HG03196 (cell line): ENCODE measurements around the gene WDFY2.

Experiments
- ATAC-seq: cut with Tn5 transposase; IDR thresholded peaks from one replicate; pipeline ENCODE4 v1.9.1; 2021; ENCODE audit not compliant: unreplicated experiment

The WDFY2 gene

DNA sequence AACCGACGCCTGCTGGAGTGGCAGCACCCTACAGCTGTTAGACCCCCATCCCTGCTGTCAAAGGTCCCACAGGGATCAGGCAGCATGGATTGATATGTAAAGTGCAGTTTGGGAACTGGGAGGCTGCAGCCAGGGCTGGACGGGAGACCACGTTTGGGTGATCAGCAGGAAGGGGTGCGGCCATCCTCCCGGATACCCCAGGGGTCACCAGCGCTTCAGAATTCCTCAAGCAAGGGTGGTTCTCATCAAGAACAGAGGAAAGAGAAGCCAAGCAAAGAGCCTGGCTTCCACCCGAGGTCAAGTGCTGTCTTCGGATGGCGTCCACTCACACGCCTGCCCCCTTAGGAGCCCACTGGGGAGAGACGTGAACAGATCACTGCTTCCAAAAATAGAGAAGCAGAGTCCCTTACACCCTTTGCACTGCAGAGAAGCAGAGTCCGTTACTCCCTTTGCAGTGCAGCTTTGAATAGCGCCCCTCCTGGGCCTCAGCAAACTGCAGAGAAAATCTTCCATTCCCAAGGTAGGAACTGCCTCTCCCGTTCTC, 184.2 kb downstream of the WDFY2 start:
- no peak for ATAC-seq

DNA sequence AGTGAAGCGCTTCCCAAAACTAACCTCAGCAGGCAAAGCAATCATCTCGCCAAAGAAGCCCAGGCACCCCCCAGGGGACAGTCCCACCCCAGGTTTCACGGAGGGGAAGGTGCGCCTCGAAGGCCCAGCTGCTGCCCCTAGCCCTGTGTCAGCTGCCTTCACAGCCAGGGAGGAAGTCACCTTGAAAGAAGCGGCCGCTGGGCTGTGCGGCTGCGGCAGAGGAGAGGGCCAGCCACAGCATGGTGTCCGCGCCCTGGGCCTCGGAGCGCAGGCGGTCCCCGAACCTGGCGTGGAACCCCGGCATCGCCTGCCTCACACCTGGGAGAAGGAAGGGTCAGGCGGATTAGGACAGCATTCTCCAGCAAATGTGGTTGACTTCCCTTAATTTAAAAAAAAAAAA, 184.7 kb downstream of the WDFY2 start:
- no peak for ATAC-seq

DNA sequence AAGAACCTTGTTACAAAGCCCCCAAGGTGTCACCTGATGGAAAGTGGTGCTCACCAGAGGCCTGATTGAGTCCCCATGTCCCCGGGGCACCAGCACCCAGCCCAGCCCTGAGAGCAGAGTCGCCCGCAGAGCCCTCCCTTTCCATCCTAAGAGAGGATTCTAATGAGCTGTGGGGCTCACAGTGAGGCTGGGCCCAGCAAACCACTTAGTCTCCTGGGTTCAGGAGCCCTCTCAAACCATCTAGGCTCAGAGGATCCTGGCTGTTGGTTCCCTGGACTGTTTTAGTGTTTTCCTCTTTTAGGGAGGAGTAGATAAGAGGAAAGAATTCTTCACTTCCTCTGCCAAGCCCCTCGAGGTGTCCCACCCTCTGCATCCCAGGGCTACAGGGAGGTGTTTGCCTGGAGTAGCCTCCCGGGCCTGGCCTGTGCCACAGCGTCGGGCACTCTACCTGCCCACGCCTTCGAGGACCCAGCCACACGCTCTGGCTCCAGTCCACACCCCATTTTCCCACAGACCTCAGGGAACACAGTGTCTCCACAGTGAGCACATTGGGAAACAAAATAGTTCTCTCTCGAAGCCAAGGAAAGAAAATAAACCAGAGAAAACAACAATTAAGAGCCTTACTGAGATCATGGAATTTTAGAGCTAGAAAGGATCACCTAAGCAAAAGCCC, 185.3 kb downstream of the WDFY2 start:
- ATAC-seq = no peak

DNA sequence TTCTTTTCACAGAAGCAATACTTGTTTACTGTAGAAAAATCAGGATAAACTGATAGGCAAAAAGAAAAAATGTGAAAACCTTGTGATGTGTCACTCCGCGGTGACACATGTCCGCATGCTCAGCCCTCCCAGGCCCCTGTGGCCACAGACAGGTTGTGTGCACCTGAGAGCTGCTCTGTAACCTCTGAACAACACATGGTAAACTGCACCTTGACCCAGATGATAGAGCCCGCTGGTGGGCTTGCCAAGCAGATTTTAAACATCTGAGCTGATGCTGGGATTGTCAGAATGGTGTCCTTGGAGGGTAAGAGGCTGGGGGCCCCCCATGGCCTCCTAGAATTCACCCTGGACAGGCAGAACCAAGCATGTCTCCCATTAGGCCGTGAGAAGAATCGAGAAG, 185.9 kb downstream of the WDFY2 start:
- ATAC-seq = no peak

DNA sequence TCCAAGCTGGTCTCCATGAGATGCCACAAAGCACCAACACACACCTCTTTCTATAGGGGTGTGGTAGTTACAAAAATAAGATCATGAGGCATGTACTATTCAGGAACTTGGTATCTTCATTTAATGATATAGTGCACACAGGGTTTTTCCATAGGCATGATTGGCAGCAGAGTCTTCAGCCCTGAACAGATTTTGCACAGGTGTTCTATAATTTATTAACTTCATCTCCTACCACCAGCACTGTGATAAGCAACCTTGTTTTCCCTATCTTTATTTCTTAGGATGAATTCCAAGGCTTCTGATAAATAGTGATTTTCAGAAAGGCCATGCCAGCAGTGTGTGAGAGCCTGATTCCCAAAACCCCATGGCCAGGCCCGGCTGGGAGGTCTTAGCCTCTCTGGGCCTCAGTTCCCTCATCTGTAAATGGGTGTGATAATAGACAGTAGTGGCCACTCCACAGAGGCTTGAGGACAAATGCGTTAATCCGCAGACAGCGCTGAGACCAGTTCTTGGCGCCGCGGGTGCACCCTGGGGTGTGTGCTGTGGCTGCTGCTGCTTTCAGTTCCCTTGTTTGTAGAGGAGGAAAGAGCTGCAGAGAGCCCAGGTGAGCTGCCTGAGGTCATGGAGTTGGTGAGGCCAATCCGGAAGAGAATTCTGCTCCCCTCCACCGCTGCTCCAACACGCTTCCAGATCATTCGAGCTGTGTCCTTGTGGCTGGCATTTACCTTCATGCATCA, 186.6 kb downstream of the WDFY2 start:
- ATAC-seq = no peak

DNA sequence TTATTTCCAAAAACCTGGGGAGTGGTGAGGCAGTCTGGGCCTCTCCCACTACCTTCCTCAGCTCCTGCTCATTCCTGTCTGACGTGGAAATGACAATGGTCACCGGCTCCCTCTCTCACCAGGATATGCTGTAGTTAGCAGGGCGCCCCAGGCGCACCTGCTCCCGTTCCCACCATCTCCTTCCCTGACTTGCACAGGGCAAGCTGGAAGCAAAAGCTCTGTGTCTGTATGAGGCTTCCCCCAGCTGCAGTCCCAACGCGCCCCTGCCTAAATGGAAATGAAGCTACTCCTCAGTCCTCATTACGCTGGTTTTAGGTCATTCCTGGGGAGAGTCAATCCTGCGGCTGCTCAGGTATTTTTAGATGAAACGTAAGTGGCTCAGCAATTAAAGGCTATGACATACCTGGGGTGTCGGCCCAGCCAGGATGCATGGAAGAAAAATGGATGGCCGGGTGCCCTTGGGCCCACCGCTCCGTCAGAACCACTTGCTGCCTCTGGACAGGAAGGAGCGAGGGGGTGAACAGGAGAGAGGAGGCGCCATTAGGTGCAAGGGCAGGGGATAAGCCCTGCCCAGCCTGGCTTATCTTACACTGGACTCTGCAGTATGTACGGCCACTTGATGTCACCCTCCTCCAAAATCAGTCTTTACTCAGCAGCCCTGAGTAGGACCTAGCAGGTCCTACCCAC, 187.3 kb downstream of the WDFY2 start:
- ATAC-seq = no peak

DNA sequence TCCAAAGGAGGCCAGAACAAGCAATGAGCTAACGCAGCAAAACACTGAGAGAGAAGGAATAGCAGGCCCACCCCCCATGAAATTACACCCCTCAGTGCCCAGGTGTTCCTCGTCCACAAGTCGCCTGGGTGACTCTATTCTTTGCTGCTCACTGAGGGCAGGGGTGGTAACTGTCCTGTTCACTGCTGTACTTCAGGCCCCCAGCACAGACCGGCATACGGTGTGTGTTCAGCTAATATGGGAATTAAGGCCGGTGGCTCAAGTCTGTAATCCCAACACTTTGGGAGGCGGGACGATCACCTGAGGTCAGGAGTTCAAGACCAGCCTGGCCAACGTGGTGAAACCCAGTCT, 187.8 kb downstream of the WDFY2 start:
- ATAC-seq = no peak

DNA sequence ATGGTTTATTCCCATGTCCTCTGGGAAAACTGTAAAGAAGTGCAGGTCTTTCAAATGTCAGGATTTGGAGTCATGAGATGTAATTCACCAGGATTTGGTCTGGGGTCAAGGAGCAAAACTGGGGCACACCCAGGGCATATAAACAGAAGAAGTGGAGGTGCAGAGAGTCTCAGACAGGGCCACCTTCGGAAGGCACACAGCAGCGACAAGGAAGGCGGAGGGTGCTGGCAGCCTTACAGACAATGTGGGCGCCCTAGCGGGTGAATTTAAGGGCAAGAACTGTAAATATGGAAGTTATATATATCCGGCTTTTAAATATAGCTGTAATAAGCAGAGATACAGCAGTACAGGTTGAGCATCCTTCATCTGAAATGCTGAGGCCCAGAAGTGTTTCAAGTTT, 188.5 kb downstream of the WDFY2 start:
- no peak for ATAC-seq

DNA sequence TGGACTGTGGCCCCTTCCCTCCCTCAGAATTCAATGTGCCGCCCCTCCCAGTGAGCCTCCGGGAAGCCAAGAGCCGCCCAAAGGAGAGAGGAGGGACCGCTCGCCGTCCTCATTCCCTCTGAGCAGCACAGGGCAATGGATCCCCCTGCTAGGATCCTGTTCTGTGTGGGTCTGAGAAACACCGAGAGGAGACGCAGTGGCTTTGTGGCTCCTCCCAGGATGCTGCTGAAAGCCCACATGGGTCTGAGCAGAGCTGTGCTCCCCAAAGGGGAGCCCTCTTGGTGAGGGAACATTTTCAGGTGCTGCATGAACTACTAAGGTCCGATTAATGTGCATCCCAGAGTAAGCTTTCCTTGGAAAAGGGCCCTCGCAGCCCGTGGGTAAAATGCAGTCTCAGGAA, 189.3 kb downstream of the WDFY2 start:
- no peak for ATAC-seq

DNA sequence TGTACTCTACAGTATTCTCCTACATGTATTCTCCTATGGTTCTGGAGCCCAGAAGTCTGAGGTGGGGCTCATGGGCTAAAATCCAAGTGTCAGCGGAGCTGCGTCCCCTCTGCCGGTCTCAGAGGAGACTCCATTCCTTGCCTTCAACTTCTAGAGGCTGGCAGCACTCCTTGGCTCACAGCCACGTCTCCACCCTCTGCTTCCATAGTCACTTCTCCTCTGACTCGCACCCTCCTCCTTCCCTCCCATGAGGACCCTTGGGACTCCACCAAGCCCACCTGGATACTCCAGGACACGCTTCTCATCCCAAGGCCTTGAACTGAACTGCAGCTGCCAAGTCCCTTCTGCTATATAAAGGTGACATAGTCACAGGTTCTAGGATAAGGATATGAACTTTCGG, 191.9 kb downstream of the WDFY2 start:
- ATAC-seq = no peak

DNA sequence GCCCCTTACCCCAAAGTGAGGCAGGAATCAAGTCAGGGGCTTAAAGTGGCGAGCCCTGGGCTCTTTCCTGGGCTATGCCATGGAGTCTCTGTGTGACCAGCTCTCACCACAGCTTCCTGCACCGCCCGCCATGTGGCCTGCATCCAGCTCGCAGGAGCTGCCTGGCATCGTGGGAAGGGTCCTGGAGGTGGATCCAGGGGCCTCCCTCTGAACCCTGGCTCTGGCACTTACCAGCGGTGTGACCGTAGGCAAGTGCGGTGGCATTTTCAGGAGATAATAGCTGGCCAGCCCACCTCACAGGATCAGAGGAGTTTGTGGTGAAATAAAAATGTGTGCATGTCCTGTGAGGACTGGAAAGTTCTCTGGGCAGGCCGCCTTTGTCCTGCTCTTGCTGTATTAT, 193.7 kb downstream of the WDFY2 start:
- ATAC-seq = no peak

DNA sequence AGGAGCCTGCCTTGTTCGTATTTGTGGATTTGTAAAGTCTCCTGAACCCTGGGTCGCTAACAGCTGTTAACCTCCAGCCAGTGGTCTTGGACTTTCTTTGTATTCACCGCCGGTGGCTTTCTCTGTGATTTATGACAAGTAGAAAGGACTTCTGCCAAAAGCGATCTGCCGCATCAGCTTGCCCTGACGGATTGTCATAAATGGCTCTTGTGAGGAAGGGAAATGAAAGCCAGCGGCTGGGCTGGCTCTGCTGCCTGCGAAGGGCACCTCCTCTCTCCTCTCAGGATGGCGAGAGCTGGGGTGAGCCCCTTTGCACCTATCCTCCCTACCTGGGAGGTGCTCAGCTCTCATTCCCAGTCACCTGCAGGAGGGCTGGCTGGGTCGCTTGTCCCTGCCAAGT, 194.1 kb downstream of the WDFY2 start:
- no peak for ATAC-seq

DNA sequence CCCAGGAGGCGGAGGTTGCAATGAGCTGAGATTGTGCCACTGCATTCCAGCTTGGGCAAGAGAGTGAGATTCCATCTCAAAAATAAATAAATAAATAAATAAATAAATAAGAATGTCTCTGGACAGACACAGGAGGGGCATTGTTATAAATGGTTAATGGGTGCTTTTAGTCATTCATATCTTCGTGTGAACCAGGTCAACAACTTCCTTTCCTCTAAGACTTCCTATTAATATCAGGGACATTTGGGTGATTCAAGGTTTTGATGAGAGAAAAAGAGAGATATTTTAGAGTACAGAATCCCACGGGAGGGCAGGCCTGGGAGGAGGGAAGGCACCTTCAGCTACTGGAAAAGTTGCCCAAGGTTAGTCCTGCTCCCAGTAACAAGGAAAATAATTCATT, 195.8 kb downstream of the WDFY2 start:
- ATAC-seq = no peak

DNA sequence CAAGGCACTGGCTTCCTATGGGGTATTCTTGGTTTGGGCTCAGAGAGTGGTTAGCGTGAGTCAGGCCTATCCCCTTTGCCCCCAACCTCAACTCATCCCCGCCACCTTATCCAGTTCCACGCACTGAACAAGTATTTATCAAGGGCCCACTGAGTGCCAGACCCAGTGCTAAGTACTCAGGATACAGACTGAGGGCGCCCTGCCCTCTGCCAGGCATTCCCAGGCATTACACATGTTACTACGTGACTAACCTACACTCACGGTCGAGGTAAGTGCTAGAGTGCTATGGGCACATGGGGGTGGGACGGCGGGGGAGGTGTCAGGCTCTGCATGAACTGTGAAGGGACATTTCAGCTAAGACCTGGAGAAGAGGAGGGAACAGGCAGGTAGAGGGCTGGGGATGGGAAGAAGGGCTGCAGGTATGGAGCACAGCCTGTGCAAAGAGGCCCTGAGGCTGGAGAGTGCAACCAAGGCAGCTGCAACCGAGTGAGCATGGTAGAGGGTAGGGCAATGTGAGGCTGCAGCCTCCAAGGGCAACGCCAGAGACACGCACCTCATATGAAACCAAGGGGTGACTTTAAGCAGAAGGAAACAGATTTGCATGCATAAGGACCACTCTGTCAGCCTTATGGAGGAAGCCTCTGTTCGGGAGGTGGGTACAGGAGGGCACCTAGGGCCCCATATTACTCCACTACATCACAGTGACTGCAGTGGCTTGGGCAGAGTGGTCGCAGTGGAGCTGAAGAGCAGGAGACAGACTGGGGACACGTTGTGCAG, 197.2 kb downstream of the WDFY2 start:
- ATAC-seq = no peak

DNA sequence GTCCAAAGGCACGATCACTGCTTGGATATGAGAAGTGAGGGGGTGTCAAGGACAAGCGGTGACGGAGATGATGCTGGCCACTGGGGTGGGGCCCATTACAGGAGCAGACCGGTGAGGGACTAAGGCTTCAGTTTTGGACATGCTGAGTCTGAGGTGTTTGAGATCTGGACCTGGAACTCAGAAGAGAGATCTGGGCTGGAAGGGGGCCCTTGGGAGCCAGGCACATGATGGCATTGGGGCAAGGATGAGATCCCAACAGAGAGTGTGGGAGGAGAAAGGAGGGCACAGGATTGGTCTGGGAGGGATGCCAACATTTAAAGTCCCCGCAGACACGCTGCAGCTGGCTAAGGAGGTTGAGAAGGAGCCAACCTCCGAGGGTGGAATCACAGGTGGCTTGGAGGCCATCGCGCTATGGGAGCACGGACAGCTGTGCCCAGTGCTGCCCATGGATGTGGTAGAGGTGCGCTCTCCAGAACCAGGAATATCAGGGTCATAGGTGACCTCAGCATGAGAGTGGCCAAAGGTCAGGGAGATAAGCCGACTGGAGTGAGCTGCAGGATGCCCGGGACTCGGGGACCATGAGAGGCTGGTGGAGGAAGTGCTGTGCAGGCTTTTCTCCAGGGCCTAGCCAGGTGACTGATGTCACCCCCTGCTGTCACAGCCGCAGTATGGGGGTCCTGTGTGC, 197.9 kb downstream of the WDFY2 start:
- no peak for ATAC-seq

DNA sequence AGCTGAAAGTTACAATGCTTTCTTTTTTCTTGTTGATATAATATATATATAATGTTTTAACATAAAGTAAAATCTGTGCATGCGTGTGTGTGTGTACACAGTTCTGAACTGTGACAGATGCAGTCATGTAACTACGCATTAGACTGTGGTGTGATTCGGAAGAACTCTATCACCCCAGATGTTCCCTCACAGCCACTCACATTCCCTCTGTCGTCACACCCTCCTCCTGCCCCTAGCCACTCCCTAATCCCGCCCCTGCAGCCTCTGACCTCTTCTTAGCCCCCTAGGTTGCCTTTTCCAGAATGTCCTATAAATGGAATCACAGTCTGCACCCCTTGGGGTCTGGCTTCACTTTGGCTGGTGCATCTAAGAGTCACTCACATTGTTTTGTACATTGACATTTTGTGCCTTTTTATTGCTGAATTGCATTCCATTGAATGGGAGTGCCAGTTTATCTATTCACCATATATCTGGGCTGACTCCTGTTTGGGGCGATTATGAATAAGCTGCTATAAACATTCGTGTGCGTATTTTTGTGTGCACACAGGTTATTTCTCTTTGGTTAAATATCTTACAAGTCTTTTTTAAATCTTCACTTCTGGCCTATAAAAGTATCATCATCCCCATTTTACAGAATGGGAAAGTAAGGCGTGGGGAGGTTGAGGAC, 199.3 kb downstream of the WDFY2 start:
- no peak for ATAC-seq

DNA sequence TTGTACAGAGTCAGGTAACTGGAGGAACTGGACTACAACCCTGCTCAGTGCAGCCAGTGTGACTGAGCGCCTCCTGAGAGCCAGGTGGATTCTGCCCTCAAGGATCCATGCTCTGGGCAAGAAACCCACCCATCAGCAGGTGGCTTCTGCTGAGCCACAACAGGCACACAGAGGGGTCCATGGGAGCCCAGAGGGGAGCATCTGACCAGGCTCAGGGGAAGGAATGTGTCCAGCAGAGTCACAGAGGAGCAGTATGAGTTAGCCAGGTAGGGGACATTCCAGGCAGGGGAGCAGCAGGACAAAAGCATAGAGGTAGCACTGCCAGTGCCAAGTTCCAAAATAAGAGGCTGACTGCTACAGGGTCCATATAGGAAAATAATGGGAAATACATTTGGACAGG, 199.8 kb downstream of the WDFY2 start:
- no peak for ATAC-seq

DNA sequence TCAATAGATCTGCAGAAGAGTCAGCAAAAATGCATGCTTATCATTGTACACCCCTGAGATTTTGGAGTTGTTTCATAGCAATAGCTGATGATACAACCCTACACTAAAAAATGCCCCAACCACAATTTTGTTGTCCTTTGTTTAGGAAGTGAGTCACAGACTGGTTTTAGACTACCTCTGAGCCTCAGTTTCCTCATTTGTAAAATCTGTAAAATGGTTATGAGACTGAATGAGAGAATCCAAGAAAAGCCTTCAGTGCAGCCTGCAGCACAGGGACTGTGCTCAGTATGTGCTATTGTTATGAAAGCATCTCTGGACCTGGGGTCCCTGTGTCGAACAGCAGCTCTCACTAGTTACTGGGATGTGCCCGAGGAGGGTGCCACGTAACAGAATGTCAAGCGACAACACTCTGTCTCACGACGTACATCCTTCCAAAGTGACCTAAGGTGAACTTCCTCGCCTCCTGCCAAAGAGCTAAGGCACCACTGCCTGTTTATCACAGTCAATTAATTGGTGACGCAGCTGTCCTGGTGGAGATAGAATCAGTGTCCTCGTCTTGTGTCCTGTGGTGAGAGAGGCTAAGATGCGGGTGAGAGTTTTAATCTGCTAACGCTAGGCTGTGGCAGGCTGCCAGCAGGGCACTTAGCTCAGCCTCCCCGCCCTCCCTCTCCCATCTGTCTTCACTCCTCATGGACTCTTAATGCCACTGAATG, 201.6 kb downstream of the WDFY2 start:
- ATAC-seq = no peak

DNA sequence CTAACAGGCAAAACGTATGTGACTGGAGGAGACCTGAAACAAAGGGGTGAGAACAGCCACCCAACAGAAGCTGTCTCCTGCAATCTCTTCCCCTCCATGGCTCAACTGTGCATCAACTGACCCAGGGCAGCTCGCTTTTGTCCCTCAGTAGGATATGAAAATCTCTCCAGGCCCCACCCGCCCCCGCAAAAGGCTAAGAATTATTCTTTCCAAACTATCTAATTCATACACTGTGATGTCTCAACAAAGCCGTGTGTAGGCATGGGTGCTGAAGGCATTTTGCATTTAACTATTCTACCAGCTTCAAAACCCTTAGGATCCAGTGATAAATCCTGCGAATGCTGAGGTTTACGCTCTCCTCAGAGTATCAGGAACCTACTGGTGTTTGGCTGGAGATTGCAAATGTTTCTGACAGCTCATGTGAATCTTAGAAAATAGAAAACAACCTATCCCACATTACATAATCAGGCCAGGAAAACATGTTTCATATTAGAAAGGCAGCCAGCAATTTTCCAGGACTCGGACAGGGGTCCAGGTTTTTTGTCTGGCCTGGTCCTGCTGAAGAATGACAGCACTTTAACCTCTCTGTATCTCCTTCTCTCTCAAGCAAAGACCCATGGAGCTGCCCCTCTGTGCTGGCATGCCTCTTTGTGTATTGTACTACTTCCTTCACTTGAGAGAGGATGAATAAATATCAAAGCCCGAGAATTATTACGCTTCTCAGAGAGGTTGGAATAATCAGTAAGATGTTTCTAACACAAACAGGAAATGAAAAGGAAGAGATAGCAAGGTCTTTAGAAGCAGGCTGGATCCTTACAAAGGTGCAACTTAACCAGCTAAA, 202.4 kb downstream of the WDFY2 start:
- ATAC-seq = no peak
